SKM-1 treated with dmso at 0.1 percent for 144 hours (cell line): ENCODE results near the gene MFSD11.
"Not testable (repeated sequence)": the region's sequence is repeated elsewhere in the genome, so short reads cannot be mapped to it uniquely, and the experiment has no call there.

Experiments used
- DNase-seq: peaks from one replicate; lab custom pipeline; 2025; ENCODE audit not compliant: unreplicated experiment; lab: John Stamatoyannopoulos, UW

Gene MFSD11

DNA sequence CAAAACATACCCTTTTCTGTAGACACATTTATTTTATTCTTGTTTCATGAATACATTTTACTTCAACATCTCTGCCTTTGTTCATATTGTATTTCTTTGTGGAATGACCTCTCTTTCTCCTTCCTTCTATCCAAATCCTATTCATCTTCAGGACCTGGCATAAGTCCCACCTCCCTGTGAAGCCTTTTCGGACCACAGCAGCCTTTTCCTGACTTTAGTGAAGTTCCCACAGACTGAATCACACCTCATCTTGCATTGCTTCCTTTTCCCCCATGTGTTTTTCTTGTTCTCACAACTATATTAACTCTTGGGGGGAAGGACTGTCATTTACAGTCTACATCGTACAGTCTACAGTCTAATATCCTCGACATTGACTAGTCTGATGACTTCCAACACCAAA, 58.2 kb downstream of the MFSD11 start:
- DNase-seq = no peak

DNA sequence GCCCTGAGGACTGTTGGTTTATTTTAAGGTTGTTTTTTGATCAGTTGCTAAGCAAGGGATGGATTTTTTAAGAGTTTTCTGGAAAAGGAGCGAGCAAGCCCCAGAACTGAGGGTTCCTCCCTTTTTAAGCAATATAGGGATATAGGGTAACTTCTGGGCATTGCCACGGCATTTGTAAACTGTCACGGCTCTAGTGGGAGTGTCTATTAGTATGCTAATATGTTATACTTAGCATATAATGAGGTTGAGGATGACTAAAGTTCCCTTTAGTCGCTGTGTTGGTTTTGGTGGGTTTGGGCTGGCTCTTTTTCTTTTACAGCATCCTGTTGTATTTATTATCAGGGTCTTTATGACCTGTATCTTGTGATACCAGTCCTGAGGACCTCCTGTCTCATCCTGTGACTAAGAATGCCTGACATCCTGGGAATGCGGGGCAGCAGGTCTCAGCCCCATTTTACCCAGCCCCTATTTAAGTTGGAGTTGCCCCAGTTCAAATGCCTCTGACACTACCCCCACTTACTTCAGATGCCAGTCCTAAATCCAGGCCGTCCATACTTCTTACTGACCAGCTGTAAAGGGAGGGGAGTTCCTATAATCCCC, 59.4 kb downstream of the MFSD11 start:
- DNase-seq = no peak

- no peak for DNase-seq
Measured at GRCh38 chr17:76801706-76802105, 63.8 kb downstream of the MFSD11 start.

- DNase-seq = no peak
Measured at GRCh38 chr17:76805319-76805718, 67.4 kb downstream of the MFSD11 start.

- DNase-seq = not testable (repeated sequence)
Measured at GRCh38 chr17:76806151-76806550, 68.2 kb downstream of the MFSD11 start.

GRCh38 chr17:76806767-76807166, 68.8 kb downstream of the MFSD11 start:
- not testable (repeated sequence) for DNase-seq

DNA sequence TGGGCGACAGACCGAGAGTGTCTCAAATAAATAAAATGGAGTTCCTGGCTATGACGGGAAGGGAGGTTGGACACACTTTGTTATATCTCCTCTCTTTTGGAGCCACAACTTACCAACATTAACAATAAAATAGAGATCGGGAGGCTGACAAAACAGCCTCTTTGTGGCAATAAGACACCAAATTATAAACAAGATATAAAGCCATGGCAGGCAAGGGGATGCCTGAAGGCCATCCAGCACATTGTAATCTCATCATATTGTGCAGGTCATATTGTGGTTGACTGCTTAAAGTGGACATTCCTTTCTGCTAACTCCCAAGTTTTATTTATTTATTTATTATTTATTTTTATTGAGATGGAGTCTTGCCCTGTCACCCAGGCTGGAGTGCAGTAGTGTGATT, 70.4 kb downstream of the MFSD11 start:
- no peak for DNase-seq

GRCh38 chr17:76810956-76811355, 73.0 kb downstream of the MFSD11 start:
- no peak for DNase-seq

DNA sequence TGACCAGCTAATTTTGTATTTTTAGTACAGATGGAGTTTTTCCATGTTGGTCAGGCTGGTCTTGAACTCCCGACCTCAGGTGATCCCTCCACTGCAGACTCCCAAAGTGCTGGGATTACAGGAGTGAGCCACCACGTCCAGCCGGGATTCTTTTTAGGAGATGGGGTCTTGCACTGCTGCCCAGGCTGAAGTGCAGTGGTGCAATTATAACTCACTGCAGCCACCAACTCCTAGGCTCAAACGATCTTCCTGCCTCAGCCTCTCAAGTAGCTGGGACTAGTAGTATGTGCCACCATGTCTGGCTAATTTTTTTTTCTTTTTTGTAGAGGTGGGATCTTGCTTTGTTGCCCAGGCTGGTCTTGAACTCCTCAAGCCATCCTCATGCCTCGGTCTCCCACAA, 73.9 kb downstream of the MFSD11 start:
- DNase-seq = no peak

- DNase-seq = no peak
Measured at GRCh38 chr17:76812263-76812662, 74.3 kb downstream of the MFSD11 start.

- no peak for DNase-seq
Measured at GRCh38 chr17:76812968-76813367, 75.0 kb downstream of the MFSD11 start.

GRCh38 chr17:76815907-76816589, 78.1 kb downstream of the MFSD11 start:
- not testable (repeated sequence) for DNase-seq

- peak; percentile 21 for DNase-seq
Measured at GRCh38 chr17:76816590-76817135, 78.7 kb downstream of the MFSD11 start.

GRCh38 chr17:76820039-76820438, 82.1 kb downstream of the MFSD11 start:
- no peak for DNase-seq

DNA sequence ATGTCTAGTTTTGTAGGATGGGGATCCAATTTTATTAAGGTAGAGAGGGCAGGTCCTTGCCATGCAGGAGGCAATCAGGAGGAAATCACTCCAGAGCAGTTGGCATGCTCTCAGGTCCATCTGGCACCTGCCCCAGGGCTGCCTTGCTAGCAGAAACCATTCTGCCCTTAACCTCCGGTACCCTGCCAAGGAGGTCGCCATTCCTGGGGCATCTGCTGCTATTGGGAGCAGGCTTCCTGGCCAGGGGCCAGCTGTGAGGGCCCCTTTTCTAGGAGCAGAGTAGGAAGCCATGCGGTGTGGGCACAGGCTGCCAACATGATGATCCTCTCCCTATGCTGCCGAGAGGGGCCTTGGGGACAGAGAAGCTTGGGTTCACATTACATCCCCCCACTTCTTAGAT, 82.6 kb downstream of the MFSD11 start:
- no peak for DNase-seq

- no peak for DNase-seq
Measured at GRCh38 chr17:76822184-76822778, 84.4 kb downstream of the MFSD11 start.

DNA sequence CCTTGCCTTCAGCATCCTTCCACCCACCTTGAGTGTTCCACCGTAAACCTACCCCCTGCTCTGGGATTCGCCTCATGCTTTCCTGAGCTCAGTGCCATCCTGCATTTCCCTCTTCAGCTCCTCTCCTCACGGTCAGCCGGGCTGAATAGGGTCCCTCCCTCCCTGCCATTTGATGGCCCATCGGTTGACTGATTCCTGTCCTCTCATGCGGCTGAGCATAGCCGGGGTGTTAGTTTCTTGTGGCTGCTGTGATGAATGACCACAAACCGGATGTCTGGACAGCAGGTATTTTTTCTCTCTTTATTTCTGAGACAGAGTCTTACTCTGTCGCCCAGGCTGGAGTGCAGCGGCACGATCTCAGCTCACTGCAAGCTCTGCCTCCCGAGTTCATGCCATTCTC, 86.2 kb downstream of the MFSD11 start:
- DNase-seq = no peak

GRCh38 chr17:76826330-76827068, 88.6 kb downstream of the MFSD11 start:
- DNase-seq = no peak

DNA sequence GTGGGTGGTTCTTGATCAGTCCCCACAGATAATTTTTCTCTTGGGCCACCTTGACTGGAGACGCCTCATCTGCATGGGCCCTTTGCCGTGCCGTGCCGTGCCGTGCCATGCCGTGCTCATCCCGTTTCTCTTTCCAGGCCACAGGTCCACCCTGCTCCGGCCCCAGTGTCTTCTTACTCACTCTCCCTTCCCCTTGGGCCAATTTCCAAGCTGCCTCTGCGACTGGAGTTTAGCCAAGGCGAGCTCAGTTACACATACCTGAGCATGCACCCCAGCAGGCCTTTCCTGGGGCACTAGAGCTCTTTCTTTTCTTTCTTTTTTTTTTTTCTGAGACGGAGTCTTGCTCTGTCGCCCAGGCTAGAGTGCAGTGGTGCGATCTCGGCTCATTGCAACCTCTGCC, 89.8 kb downstream of the MFSD11 start:
- no peak for DNase-seq
